ENCODE measurements around the gene RBMS1. TPM values are rescaled to one million over a fixed set of nuclear protein-coding genes. Genes with fewer than 3 reads are reported as not detected.

RBMS1 gene
- polyA plus RNA-seq, 1 donor from 2014 or later, result 8.4 TPM

DNA sequence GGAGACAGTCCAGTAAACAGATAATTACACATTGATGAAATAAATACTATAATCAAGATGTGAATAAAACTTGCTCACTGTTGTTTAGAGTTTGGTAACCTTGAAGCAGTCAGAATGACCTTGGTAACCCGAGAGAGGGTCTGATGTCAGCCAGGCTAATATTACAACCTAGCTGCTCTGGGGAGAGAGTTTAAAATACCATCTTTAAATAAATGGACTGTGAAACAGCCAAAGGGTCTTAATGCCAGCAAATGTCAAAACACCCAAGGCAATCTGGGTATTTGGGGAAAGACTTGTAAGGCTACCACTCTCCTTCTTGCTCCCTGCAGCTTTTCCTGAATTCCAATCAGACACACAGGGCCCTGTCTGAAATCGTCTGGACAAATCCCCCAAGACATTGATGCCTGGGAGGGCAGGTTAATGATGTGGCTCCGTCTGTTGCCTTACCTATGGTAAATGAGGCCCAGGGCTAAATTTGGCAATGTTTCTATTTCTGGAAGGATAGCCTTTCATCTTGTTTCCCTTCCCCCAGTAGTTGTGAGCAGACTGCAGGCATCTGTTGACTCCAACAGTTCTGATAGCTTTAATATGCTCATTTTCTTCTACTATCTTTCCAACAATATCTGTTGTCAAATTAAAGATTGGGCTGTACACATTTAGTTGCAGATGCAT lies 250.6 kb downstream of the RBMS1 start:
- Histone ChIP-seq H3K9ac (ENCODE audit: low read length) (no peak overlapping the region), H3F3A (ENCODE audit: insufficient read depth, low read length, poor library complexity, severe bottlenecking) (no peaks in the 10 kb centered on the region), H3K27me3 (ENCODE audit: insufficient read depth, low read depth, low read length) (no peaks in the 10 kb centered on the region), H2AFZ (ENCODE audit: low read depth, low read length) (no peak overlapping the region), H3K4me3 (ENCODE audit: low read length) (no peak overlapping the region), H3K4me2 (ENCODE audit: low read length) (no peak overlapping the region), H3K9me3 (ENCODE audit: low read length) (no peaks in the 10 kb centered on the region), H3K27ac (ENCODE audit: low read length) (no peak overlapping the region), H3K9me2 (ENCODE audit: insufficient read depth, low read length) (no peaks in the 10 kb centered on the region), H4K20me1 (ENCODE audit: insufficient read depth) (no peaks in the 10 kb centered on the region), H3K79me2 (replicated peaks; ENCODE audit: insufficient read depth, low read length) (no peaks in the 10 kb centered on the region), H3K36me3 (ENCODE audit: insufficient read depth, low read length) (no peaks in the 10 kb centered on the region)
- no peak for TF ChIP-seq EZH2 (IDR thresholded peaks at IDR 0.05; ENCODE audit: borderline replicate concordance, insufficient read depth, low read length, poor library complexity, severe bottlenecking)
- no peak for TF ChIP-seq MXI1 (conservative IDR thresholded peaks at IDR 0.05; ENCODE audit: poor library complexity, severe bottlenecking)
- no peak for TF ChIP-seq TAF1 (IDR thresholded peaks at IDR 0.05; ENCODE audit: low read depth)
- no peak for TF ChIP-seq RAD21 (conservative IDR thresholded peaks at IDR 0.05)
- no peak for TF ChIP-seq SMC3 (conservative IDR thresholded peaks at IDR 0.05; ENCODE audit: poor library complexity)
- TF ChIP-seq, protein P1, sequence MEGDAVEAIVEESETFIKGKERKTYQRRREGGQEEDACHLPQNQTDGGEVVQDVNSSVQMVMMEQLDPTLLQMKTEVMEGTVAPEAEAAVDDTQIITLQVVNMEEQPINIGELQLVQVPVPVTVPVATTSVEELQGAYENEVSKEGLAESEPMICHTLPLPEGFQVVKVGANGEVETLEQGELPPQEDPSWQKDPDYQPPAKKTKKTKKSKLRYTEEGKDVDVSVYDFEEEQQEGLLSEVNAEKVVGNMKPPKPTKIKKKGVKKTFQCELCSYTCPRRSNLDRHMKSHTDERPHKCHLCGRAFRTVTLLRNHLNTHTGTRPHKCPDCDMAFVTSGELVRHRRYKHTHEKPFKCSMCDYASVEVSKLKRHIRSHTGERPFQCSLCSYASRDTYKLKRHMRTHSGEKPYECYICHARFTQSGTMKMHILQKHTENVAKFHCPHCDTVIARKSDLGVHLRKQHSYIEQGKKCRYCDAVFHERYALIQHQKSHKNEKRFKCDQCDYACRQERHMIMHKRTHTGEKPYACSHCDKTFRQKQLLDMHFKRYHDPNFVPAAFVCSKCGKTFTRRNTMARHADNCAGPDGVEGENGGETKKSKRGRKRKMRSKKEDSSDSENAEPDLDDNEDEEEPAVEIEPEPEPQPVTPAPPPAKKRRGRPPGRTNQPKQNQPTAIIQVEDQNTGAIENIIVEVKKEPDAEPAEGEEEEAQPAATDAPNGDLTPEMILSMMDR (IDR thresholded peaks at IDR 0.05; ENCODE audit: poor library complexity, severe bottlenecking), result no peak
- no peak for TF ChIP-seq EP300 (conservative IDR thresholded peaks at IDR 0.05; ENCODE audit: poor library complexity, severe bottlenecking)
- TF ChIP-seq REST (IDR thresholded peaks at IDR 0.05; ENCODE audit: borderline replicate concordance), result no peak
- TF ChIP-seq POLR2AphosphoS5 (IDR thresholded peaks at IDR 0.05), result no peak

- Histone ChIP-seq H2AFZ (ENCODE audit: low read depth, low read length) (no peak overlapping the region), H3K36me3 (ENCODE audit: insufficient read depth, low read length) (no peaks in the 10 kb centered on the region), H3F3A (ENCODE audit: insufficient read depth, low read length, poor library complexity, severe bottlenecking) (no peaks in the 10 kb centered on the region), H3K9me3 (ENCODE audit: low read length) (no peaks in the 10 kb centered on the region), H3K27ac (ENCODE audit: low read length) (no peak overlapping the region), H3K4me2 (ENCODE audit: low read length) (no peak overlapping the region), H3K9ac (ENCODE audit: low read length) (no peak overlapping the region), H3K9me2 (ENCODE audit: insufficient read depth, low read length) (no peaks in the 10 kb centered on the region), H3K79me2 (replicated peaks; ENCODE audit: insufficient read depth, low read length) (no peaks in the 10 kb centered on the region), H3K27me3 (ENCODE audit: insufficient read depth, low read depth, low read length) (no peaks in the 10 kb centered on the region), H3K4me3 (ENCODE audit: low read length) (no peak overlapping the region), H4K20me1 (ENCODE audit: insufficient read depth) (no peaks in the 10 kb centered on the region)
- no peak for TF ChIP-seq EZH2 (IDR thresholded peaks at IDR 0.05; ENCODE audit: borderline replicate concordance, insufficient read depth, low read length, poor library complexity, severe bottlenecking)
- TF ChIP-seq MXI1 (conservative IDR thresholded peaks at IDR 0.05; ENCODE audit: poor library complexity, severe bottlenecking), result no peak
- no peak for TF ChIP-seq EP300 (conservative IDR thresholded peaks at IDR 0.05; ENCODE audit: poor library complexity, severe bottlenecking)
- no peak for TF ChIP-seq SMC3 (conservative IDR thresholded peaks at IDR 0.05; ENCODE audit: poor library complexity)
- no peak for TF ChIP-seq POLR2AphosphoS5 (IDR thresholded peaks at IDR 0.05)
- TF ChIP-seq, protein P1 (IDR thresholded peaks at IDR 0.05; ENCODE audit: poor library complexity, severe bottlenecking), result no peak
- TF ChIP-seq RAD21 (conservative IDR thresholded peaks at IDR 0.05), result no peak
- TF ChIP-seq REST (IDR thresholded peaks at IDR 0.05; ENCODE audit: borderline replicate concordance), result no peak
- TF ChIP-seq TAF1 (IDR thresholded peaks at IDR 0.05; ENCODE audit: low read depth), result no peak
These were observed 252.1 kb downstream of the RBMS1 start for GRCh38 chr2:160241251-160242137.

Measured in neural cell (in vitro differentiated cells).